Stimulated activated CD8-positive, alpha-beta memory T cell treated with anti-CD3 and anti-CD28 coated beads, Interleukin-15, amount 100 ng/mL, for 1 hour (primary cell): Measurements from ENCODE around the gene PDE5A.
A peak's percentile ranks its signal among the peaks of the same experiment; 100 is the strongest.
"Not testable (repeated sequence)": the region's sequence is repeated elsewhere in the genome, so short reads cannot be mapped to it uniquely, and the experiment has no call there.

Experiments used
- DNase-seq: peaks from one replicate; pipeline ENCODE4 v3.0.0-alpha.2; 2020; ENCODE audit warnings: low read depth

The PDE5A gene

GRCh38 chr4:119470737-119471063 is 157.9 kb downstream of the PDE5A start:
- not testable (repeated sequence) for DNase-seq

GRCh38 chr4:119470021-119470736 is 158.4 kb downstream of the PDE5A start:
- not testable (repeated sequence) for DNase-seq

- DNase-seq, result not testable (repeated sequence)
Measured at GRCh38 chr4:119469039-119469438, 159.6 kb downstream of the PDE5A start.

- DNase-seq, result peak; percentile 12
Measured at GRCh38 chr4:119462733-119463132, 165.9 kb downstream of the PDE5A start.

GRCh38 chr4:119455734-119456133 is 172.9 kb downstream of the PDE5A start:
- DNase-seq, result not testable (repeated sequence)

- peak; percentile 90 for DNase-seq
Measured at GRCh38 chr4:119454491-119455270, 173.9 kb downstream of the PDE5A start.

- DNase-seq, result peak; percentile 3
Measured at GRCh38 chr4:119454151-119454490, 174.5 kb downstream of the PDE5A start.

GRCh38 chr4:119453286-119453685 is 175.3 kb downstream of the PDE5A start:
- DNase-seq, result not testable (repeated sequence)

GRCh38 chr4:119449851-119450250 is 178.8 kb downstream of the PDE5A start:
- DNase-seq, result not testable (repeated sequence)
